WTC11 (cell line): Measurements from ENCODE around the gene SLC4A8. TPM values are rescaled to one million over a fixed set of nuclear protein-coding genes. Genes with fewer than 3 reads are reported as not detected.

ENCODE experiments used
- ATAC-seq: fragments of 200-7000 bp; cut with Tn5 transposase; 2 replicates; pipeline ENCODE4 v1.10.0; 2021; ENCODE audit warnings: mild to moderate bottlenecking, moderate library complexity
- CTCF ChIA-PET: fragments of 300-600 bp; sonication (Branson Sonifier 250); formaldehyde crosslinking; loops from one replicate; lab custom pipeline; 2021; ENCODE audit warnings: antibody characterized with exemption; lab: Charles Lee
- POLR2A ChIA-PET: fragments of 350-600 bp; sonication (Branson Sonifier 250); formaldehyde crosslinking; loops from one replicate; lab custom pipeline; 2021; ENCODE audit warnings: antibody characterized with exemption; lab: Charles Lee
- DNase-seq: peaks from one replicate; pipeline ENCODE4 v3.0.0; 2021; ENCODE audit warnings: low spot score
- H3K27ac Mint-ChIP-seq: 2 replicates; pipeline ENCODE4 v1.8.0; 2021; ENCODE audit warnings: mixed read lengths
- H3K27me3 Mint-ChIP-seq: 2 replicates; pipeline ENCODE4 v1.8.0; 2021; ENCODE audit warnings: low read depth, mild to moderate bottlenecking, moderate library complexity, mixed read lengths
- H3K36me3 Mint-ChIP-seq: 2 replicates; pipeline ENCODE4 v1.8.0; 2021; ENCODE audit warnings: mixed read lengths
- H3K4me1 Mint-ChIP-seq: 2 replicates; pipeline ENCODE4 v1.8.0; 2022; ENCODE audit warnings: mixed read lengths
- H3K4me3 Mint-ChIP-seq: 2 replicates; pipeline ENCODE4 v1.8.0; 2021; ENCODE audit warnings: mild to moderate bottlenecking, moderate library complexity, mixed read lengths
- H3K9me3 Mint-ChIP-seq: 2 replicates; pipeline ENCODE4 v1.8.0; 2021; ENCODE audit warnings: mixed read lengths
- ATF6 ChIP-seq: sonication (generic); formaldehyde crosslinking; IDR thresholded peaks from 2 replicates; pipeline ENCODE4 v1.8.1; 2023; ENCODE audit warnings: mild to moderate bottlenecking, missing genetic modification reagents
- CREM ChIP-seq: sonication (generic); formaldehyde crosslinking; IDR thresholded peaks from 2 replicates; pipeline ENCODE4 v1.8.1; 2022; ENCODE audit warnings: mild to moderate bottlenecking, missing genetic modification reagents, moderate library complexity
- E2F1 ChIP-seq: sonication (generic); formaldehyde crosslinking; IDR thresholded peaks from 2 replicates; pipeline ENCODE4 v1.8.0; 2022; ENCODE audit warnings: mild to moderate bottlenecking, missing genetic modification reagents
- EMX1 ChIP-seq: fragments of 250-450 bp; sonication (Bioruptor Pico); IDR thresholded peaks from 2 replicates; pipeline ENCODE4 v1.8.0; 2021; ENCODE audit warnings: mild to moderate bottlenecking
- FOXJ3 ChIP-seq: sonication (generic); formaldehyde crosslinking; IDR thresholded peaks from 2 replicates; pipeline ENCODE4 v1.9.0; 2021; ENCODE audit warnings: missing genetic modification reagents, mild to moderate bottlenecking, borderline replicate concordance
- FOXP4 ChIP-seq: sonication (generic); formaldehyde crosslinking; IDR thresholded peaks from 2 replicates; pipeline ENCODE4 v1.8.0; 2022; ENCODE audit warnings: mild to moderate bottlenecking, missing genetic modification reagents
- GRHL2 ChIP-seq: fragments of 250-450 bp; sonication (Bioruptor Pico); IDR thresholded peaks from 2 replicates; pipeline ENCODE4 v1.8.0; 2022; ENCODE audit warnings: mild to moderate bottlenecking, moderate library complexity; ENCODE audit not compliant: insufficient replicate concordance, severe bottlenecking
- MAX ChIP-seq: sonication (generic); formaldehyde crosslinking; IDR thresholded peaks from 2 replicates; pipeline ENCODE4 v1.8.0; 2022; ENCODE audit warnings: mild to moderate bottlenecking, missing genetic modification reagents
- MLX ChIP-seq: sonication (generic); formaldehyde crosslinking; IDR thresholded peaks from 2 replicates; pipeline ENCODE4 v1.8.1; 2023; ENCODE audit warnings: mild to moderate bottlenecking, missing genetic modification reagents, moderate library complexity
- NFATC4 ChIP-seq: fragments of 250-450 bp; sonication (Bioruptor Pico); IDR thresholded peaks from 2 replicates; pipeline ENCODE4 v1.9.0; 2021; ENCODE audit warnings: mild to moderate bottlenecking
- PRRX2 ChIP-seq: fragments of 250-450 bp; sonication (Bioruptor Pico); IDR thresholded peaks from 2 replicates; pipeline ENCODE4 v1.8.0; 2021; ENCODE audit warnings: mild to moderate bottlenecking
- SMAD3 ChIP-seq: sonication (generic); formaldehyde crosslinking; IDR thresholded peaks from 2 replicates; pipeline ENCODE4 v1.8.0; 2022; ENCODE audit warnings: missing genetic modification reagents, mild to moderate bottlenecking, borderline replicate concordance
- SOX15 ChIP-seq: fragments of 250-450 bp; sonication (Bioruptor Pico); IDR thresholded peaks from 2 replicates; pipeline ENCODE4 v1.9.0; 2021; ENCODE audit warnings: mild to moderate bottlenecking
- TEAD1 ChIP-seq: sonication (generic); formaldehyde crosslinking; IDR thresholded peaks from 2 replicates; pipeline ENCODE4 v1.8.0; 2022; ENCODE audit warnings: mild to moderate bottlenecking, missing genetic modification reagents
- USF2 ChIP-seq: sonication (generic); formaldehyde crosslinking; IDR thresholded peaks from 2 replicates; pipeline ENCODE4 v1.8.1; 2023; ENCODE audit warnings: mild to moderate bottlenecking, missing genetic modification reagents, moderate library complexity
- ZBTB43 ChIP-seq: sonication (generic); formaldehyde crosslinking; IDR thresholded peaks from 2 replicates; pipeline ENCODE4 v1.8.1; 2023; ENCODE audit warnings: mild to moderate bottlenecking, missing genetic modification reagents
- ZNF281 ChIP-seq: sonication (generic); formaldehyde crosslinking; IDR thresholded peaks from 2 replicates; pipeline ENCODE4 v1.8.0; 2023; ENCODE audit warnings: mild to moderate bottlenecking, missing genetic modification reagents
- ZNF425 ChIP-seq: fragments of 250-450 bp; sonication (Bioruptor Pico); conservative IDR thresholded peaks from 2 replicates; pipeline ENCODE4 v1.9.0; 2021; ENCODE audit warnings: mild to moderate bottlenecking
- ZNF512 ChIP-seq: sonication (generic); formaldehyde crosslinking; IDR thresholded peaks from 2 replicates; pipeline ENCODE4 v1.8.1; 2022; ENCODE audit warnings: missing genetic modification reagents, borderline replicate concordance
- ZSCAN18 ChIP-seq: fragments of 250-450 bp; sonication (Bioruptor Pico); IDR thresholded peaks from 2 replicates; pipeline ENCODE4 v2.1.2; 2022; ENCODE audit warnings: mild to moderate bottlenecking, moderate library complexity
- total RNA-seq: library from RNA; stranded (reverse); gene quantifications from 3 replicates; pipeline ENCODE4 v1.2.3, GENCODE V29; 2021

SLC4A8 gene
- total RNA-seq, 1 experiment from 2014 or later, result 16.9 TPM

GRCh38 chr12:51524386-51524901 lies 99.8 kb downstream of the SLC4A8 start:
- no peaks in the 10 kb centered on the region for H3K9me3 Mint-ChIP-seq
- ATAC-seq, result no peak
- no peak overlapping the region for H3K27ac Mint-ChIP-seq
- no peaks in the 10 kb centered on the region for H3K4me1 Mint-ChIP-seq
- no peak overlapping the region for H3K4me3 Mint-ChIP-seq
- H3K27me3 Mint-ChIP-seq, result no peaks in the 10 kb centered on the region; the same call in 1 of the 2 replicates
- H3K36me3 Mint-ChIP-seq, result no peaks in the 10 kb centered on the region
- CTCF ChIA-PET, result interaction anchor here (0.6 to 4.7 kb wide), 6 partner anchors 7 to 351 kb away, joined by 3 to 41 read pairs (median 4); partner anchors contain the start of gene SLC4A8
- no peak for DNase-seq
- no peak for TF ChIP-seq GRHL2 (CRISPR knock-in tag)
- TF ChIP-seq MLX (CRISPR knock-in tag), result no peak
- TF ChIP-seq SMAD3 (CRISPR knock-in tag), result no peak
- no peak for TF ChIP-seq ZBTB43 (CRISPR knock-in tag)
- no peak for TF ChIP-seq ZNF281 (CRISPR knock-in tag)
- TF ChIP-seq ZNF425 (CRISPR knock-in tag), result no peak
- no peak for TF ChIP-seq PRRX2 (CRISPR knock-in tag)
- no peak for TF ChIP-seq FOXP4 (CRISPR knock-in tag)
- TF ChIP-seq MAX, result no peak
- TF ChIP-seq E2F1 (CRISPR knock-in tag), result no peak
- no peak for TF ChIP-seq TEAD1 (CRISPR knock-in tag)
- no peak for TF ChIP-seq FOXJ3 (CRISPR knock-in tag)
- no peak for TF ChIP-seq EMX1 (CRISPR knock-in tag)
- no peak for TF ChIP-seq ATF6 (CRISPR knock-in tag)
- TF ChIP-seq NFATC4 (CRISPR knock-in tag), result no peak
- no peak for TF ChIP-seq SOX15 (CRISPR knock-in tag)
- no peak for TF ChIP-seq USF2 (CRISPR knock-in tag)
- no peak for TF ChIP-seq ZSCAN18 (CRISPR knock-in tag)
- TF ChIP-seq CREM (CRISPR knock-in tag), result no peak
- no peak for TF ChIP-seq ZNF512 (CRISPR knock-in tag)
- TF ChIP-seq, all 79 proteins: peak for 0
- POLR2A ChIA-PET, result interaction anchor here (0.6 kb wide), 1 partner anchor 306 kb away, joined by 3 read pairs; no protein-coding TSS in a partner anchor
